GM23338 (cell line): Measurements from ENCODE around the gene TBC1D5. TPM values are rescaled to one million over a fixed set of nuclear protein-coding genes. Genes with fewer than 3 reads are reported as not detected.

Experiments
- ATAC-seq: fragments of 200-7000 bp; cut with Tn5 transposase; 3 replicates; pipeline ENCODE4 v1.9.1; 2020
- DNase-seq: peaks from one replicate; pipeline ENCODE4 v3.0.0-alpha.2; 2015; ENCODE audit warnings: low spot score
- H2AFZ ChIP-seq: fragments of 200-600 bp; sonication (generic); 2 replicates; pipeline ENCODE4 v1.8.0; 2016; ENCODE audit warnings: antibody characterized with exemption, mild to moderate bottlenecking, moderate library complexity
- H3F3A ChIP-seq: fragments of 200-600 bp; sonication (generic); replicated peaks from 2 replicates; pipeline ENCODE4 v1.8.0; 2017; ENCODE audit warnings: antibody characterized with exemption, mixed run types, low read depth
- H3K27ac ChIP-seq: fragments of 200-600 bp; sonication (generic); 2 replicates; pipeline ENCODE4 v1.6.1; 2016; ENCODE audit warnings: low read depth
- H3K27me3 ChIP-seq: fragments of 200-600 bp; sonication (generic); 2 replicates; pipeline ENCODE4 v1.8.0; 2016; ENCODE audit warnings: mild to moderate bottlenecking, mixed run types, moderate library complexity; ENCODE audit not compliant: insufficient read depth
- H3K36me3 ChIP-seq: fragments of 200-600 bp; sonication (generic); 2 replicates; pipeline ENCODE4 v1.8.0; 2016; ENCODE audit warnings: mild to moderate bottlenecking; ENCODE audit not compliant: insufficient read depth
- H3K4me1 ChIP-seq: fragments of 200-600 bp; sonication (generic); 2 replicates; pipeline ENCODE4 v1.8.0; 2016; ENCODE audit warnings: mild to moderate bottlenecking, moderate library complexity; ENCODE audit not compliant: insufficient read depth
- H3K4me2 ChIP-seq: fragments of 200-600 bp; sonication (generic); 2 replicates; pipeline ENCODE4 v1.7.1; 2017; ENCODE audit warnings: mixed run types
- H3K4me3 ChIP-seq: fragments of 200-600 bp; sonication (generic); 2 replicates; pipeline ENCODE4 v1.6.1; 2016; ENCODE audit warnings: mixed run types
- H3K79me2 ChIP-seq: fragments of 200-600 bp; sonication (generic); replicated peaks from 2 replicates; pipeline ENCODE4 v1.8.0; 2017; ENCODE audit warnings: mild to moderate bottlenecking; ENCODE audit not compliant: insufficient read depth
- H3K9me2 ChIP-seq: fragments of 200-600 bp; sonication (generic); 2 replicates; pipeline ENCODE4 v1.8.0; 2017; ENCODE audit not compliant: insufficient read depth
- H4K20me1 ChIP-seq: fragments of 200-600 bp; sonication (generic); replicated peaks from 2 replicates; pipeline ENCODE4 v1.8.0; 2017; ENCODE audit warnings: mild to moderate bottlenecking; ENCODE audit not compliant: insufficient read depth
- H3K27ac Mint-ChIP-seq: 2 replicates; pipeline ENCODE4 v1.8.0; 2020; ENCODE audit warnings: inconsistent platforms, mild to moderate bottlenecking, moderate library complexity, mixed read lengths
- H3K27me3 Mint-ChIP-seq: 3 replicates; pipeline ENCODE4 v1.8.0; 2022; ENCODE audit warnings: low read depth, mild to moderate bottlenecking, moderate library complexity, mixed read lengths, inconsistent platforms; ENCODE audit not compliant: insufficient read depth, poor library complexity
- H3K36me3 Mint-ChIP-seq: 3 replicates; pipeline ENCODE4 v1.8.0; 2021; ENCODE audit warnings: low read depth, mild to moderate bottlenecking, inconsistent platforms, moderate library complexity, mixed read lengths
- H3K4me1 Mint-ChIP-seq: 3 replicates; pipeline ENCODE4 v1.8.0; 2020; ENCODE audit warnings: mild to moderate bottlenecking, inconsistent platforms, mixed read lengths
- H3K4me3 Mint-ChIP-seq: 3 replicates; pipeline ENCODE4 v1.8.0; 2021; ENCODE audit warnings: moderate library complexity, mild to moderate bottlenecking, inconsistent platforms, mixed read lengths
- H3K9me3 Mint-ChIP-seq: 3 replicates; pipeline ENCODE4 v1.8.0; 2020; ENCODE audit warnings: moderate library complexity, mild to moderate bottlenecking, inconsistent platforms, mixed read lengths
- JUNB ChIP-seq: IDR thresholded peaks from one replicate; pipeline ENCODE4 v1.6.1; 2016; ENCODE audit warnings: antibody characterized with exemption; ENCODE audit not compliant: unreplicated experiment
- NANOG ChIP-seq: IDR thresholded peaks from 2 replicates; pipeline ENCODE4 v1.6.1; 2016; ENCODE audit warnings: antibody characterized with exemption, borderline replicate concordance
- POLR2AphosphoS5 ChIP-seq: IDR thresholded peaks from 2 replicates; pipeline ENCODE4 v1.6.1; 2016; ENCODE audit warnings: antibody characterized with exemption, low read depth
- REST ChIP-seq: IDR thresholded peaks from one replicate; pipeline ENCODE4 v1.6.1; 2018; ENCODE audit warnings: antibody characterized with exemption; ENCODE audit not compliant: unreplicated experiment
- STAT1 ChIP-seq: IDR thresholded peaks from one replicate; pipeline ENCODE4 v1.6.1; 2016; ENCODE audit warnings: antibody characterized with exemption; ENCODE audit not compliant: unreplicated experiment
- ZNF331 ChIP-seq: fragments of 250-450 bp; sonication (Bioruptor Pico); IDR thresholded peaks from 2 replicates; pipeline ENCODE4 v1.5.0; 2020; ENCODE audit warnings: low read depth, mild to moderate bottlenecking, moderate library complexity
- ZNF462 ChIP-seq: fragments of 250-450 bp; sonication (Bioruptor Pico); IDR thresholded peaks from 2 replicates; pipeline ENCODE4 v1.5.0; 2020; ENCODE audit warnings: mild to moderate bottlenecking, moderate library complexity
- polyA plus RNA-seq: library from polyadenylated mRNA; unstranded; fragments of >200 nt; fragmentation: Nextera tagmentation; extraction: Ambion mirVana; gene quantifications from 2 replicates; pipeline ENCODE4 v1.2.1, GENCODE V29; 2016
- total RNA-seq: library from RNA; depleted of rRNA; stranded (reverse); fragments of >200 nt; shearing (Covaris generic); gene quantifications from 2 replicates; pipeline ENCODE4 v1.2.3, GENCODE V29; 2014

TBC1D5 gene
- total and polyA plus RNA-seq, 2 experiments from 2014 or later: 21.8 to 48.1 TPM

DNA sequence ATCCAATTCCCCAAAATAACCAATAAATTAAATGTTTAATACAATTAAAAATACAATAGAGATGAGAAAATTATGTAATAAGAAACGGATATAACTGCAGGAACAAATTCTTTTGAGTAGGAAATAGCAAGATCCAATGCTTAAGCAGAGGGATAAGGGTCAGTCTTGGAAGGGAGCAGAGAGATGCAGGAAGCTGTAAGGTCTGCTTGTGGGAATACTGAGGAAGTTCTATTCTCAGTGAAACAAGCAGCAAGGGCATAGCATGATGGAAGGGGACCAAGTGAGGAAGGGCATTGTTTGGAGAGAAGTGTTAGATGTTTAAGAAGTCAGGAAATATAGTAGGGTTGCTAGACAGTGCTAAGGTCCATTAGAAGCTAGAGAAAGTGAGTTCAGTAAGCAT, 409.0 kb downstream of the TBC1D5 start:
- H3K27me3 ChIP-seq: no peaks in the 10 kb centered on the region
- DNase-seq (peak; percentile 4), ATAC-seq (no peak)
- no peaks in the 10 kb centered on the region for H3K27me3 Mint-ChIP-seq
- H3K4me3 ChIP-seq: no peak overlapping the region
- H3K4me2 ChIP-seq: no peak overlapping the region; the same call in 1 of the 2 replicates
- H2AFZ ChIP-seq: no peak overlapping the region
- H3K9me3 Mint-ChIP-seq: no peaks in the 10 kb centered on the region
- H3K27ac ChIP-seq: no peak overlapping the region
- TF ChIP-seq JUNB (no peak), POLR2AphosphoS5 (no peak), REST (no peak), STAT1 (no peak)
- H3K36me3 Mint-ChIP-seq: no peaks in the 10 kb centered on the region
- H3K4me1 ChIP-seq: peaks cover 9% of the 10 kb centered on the region; the same call in 1 of the 2 replicates
- no peaks in the 10 kb centered on the region for H3K9me2 ChIP-seq
- no peaks in the 10 kb centered on the region for H3K36me3 ChIP-seq
- no peaks in the 10 kb centered on the region for H3K4me1 Mint-ChIP-seq
- no peaks in the 10 kb centered on the region for H3K79me2 ChIP-seq
- no peaks in the 10 kb centered on the region for H3F3A ChIP-seq
- no peaks in the 10 kb centered on the region; the same call in 1 of the 2 replicates for H4K20me1 ChIP-seq
- H3K4me3 Mint-ChIP-seq: no peak overlapping the region
- no peak overlapping the region for H3K27ac Mint-ChIP-seq

GRCh38 chr3:17330660-17331059, 411.8 kb downstream of the TBC1D5 start:
- H3K9me3 Mint-ChIP-seq: no peaks in the 10 kb centered on the region
- Histone ChIP-seq H3K36me3 (no peaks in the 10 kb centered on the region), H4K20me1 (no peaks in the 10 kb centered on the region; the same call in 1 of the 2 replicates), H3K9me2 (no peaks in the 10 kb centered on the region), H3K4me1 (peaks cover 9% of the 10 kb centered on the region; the same call in 1 of the 2 replicates), H3F3A (no peaks in the 10 kb centered on the region), H3K4me3 (no peak overlapping the region), H2AFZ (no peak overlapping the region), H3K27me3 (no peaks in the 10 kb centered on the region), H3K27ac (no peak overlapping the region), H3K4me2 (no peak overlapping the region), H3K79me2 (no peaks in the 10 kb centered on the region)
- no peak overlapping the region for H3K27ac Mint-ChIP-seq
- DNase-seq (no peak), ATAC-seq (no peak)
- H3K36me3 Mint-ChIP-seq: no peaks in the 10 kb centered on the region
- H3K4me1 Mint-ChIP-seq: no peaks in the 10 kb centered on the region
- H3K4me3 Mint-ChIP-seq: no peak overlapping the region
- H3K27me3 Mint-ChIP-seq: no peaks in the 10 kb centered on the region
- TF ChIP-seq ZNF462 (CRISPR knock-in tag) (no peak), NANOG (no peak), ZNF331 (no peak), STAT1 (no peak), REST (no peak)
